ENCODE measurements around the gene UBE2I. TPM values are rescaled to one million over a fixed set of nuclear protein-coding genes. Genes with fewer than 3 reads are reported as not detected.
A peak's percentile ranks its signal among the peaks of the same experiment; 100 is the strongest.

Gene UBE2I
- total RNA-seq, 2 experiments from 2014 or later: 198 to 199 TPM

DNA sequence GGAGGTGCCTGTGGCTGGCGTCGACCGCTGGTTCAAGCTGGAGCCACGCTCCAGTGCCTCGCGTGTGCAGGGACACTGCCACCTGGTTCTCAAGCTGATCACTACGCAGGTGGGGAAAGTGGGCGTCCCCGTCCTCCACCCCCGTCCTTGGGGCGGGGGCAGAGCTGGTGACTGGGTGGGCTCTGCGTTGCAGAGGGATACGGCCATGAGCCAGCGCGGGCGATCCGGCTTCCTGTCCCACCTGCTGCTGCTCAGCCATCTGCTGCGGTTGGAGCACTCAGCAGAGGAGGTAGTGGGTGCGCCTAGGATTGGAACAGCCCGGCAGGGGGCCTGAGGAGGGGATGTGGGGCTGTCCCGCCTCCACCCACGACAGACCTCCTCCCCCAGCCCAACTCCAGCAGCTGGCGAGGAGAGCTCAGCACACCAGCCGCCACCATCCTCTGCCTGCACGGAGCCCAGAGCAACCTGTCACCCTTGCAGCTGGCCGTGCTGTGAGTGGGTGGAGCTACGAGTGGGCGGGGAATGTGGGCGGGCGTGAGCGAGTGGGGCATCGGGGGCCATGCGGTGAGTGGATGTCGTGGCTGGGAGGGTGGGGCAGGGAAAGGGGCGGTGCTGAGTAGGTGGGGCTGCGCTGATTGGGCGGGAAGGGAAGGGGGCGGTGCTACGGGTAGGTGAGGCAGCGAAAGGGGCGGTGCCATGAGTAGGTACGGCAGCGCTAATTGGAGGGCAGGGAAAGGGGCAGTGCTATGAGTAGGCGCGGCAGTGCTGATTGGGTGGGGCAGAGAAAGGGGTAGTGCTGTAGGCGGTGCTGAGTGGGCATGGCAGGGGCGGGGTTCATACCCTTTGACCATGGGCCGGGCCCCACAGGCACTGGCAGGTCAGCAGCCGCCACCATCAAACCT is 33.3 kb downstream of the UBE2I start:
- Mint-ChIP-seq H3K27me3 (no peaks in the 10 kb centered on the region), H3K36me3 (ENCODE audit: low read depth) (no peaks in the 10 kb centered on the region), H3K9me3 (no peaks in the 10 kb centered on the region), H3K4me1 (peaks cover 13% of the 10 kb centered on the region), H3K27ac (no peak overlapping the region), H3K4me3 (peak overlapping the region; percentile 56)
- ChIA-PET POLR2A (interaction anchor here (0.6 to 2.5 kb wide), 7 partner anchors 11 to 813 kb away, joined by 3 to 12 read pairs (median 3); partner anchors contain the start of genes JPT2, TRAF7, UBE2I and UQCC4), CTCF (interaction anchor here (1.0 to 1.9 kb wide), 4 partner anchors 11 to 269 kb away, joined by 3 to 6 read pairs (median 5); partner anchors contain the start of genes CRAMP1, IFT140 and UQCC4)
- DNase-seq: peak; percentile 96

DNA sequence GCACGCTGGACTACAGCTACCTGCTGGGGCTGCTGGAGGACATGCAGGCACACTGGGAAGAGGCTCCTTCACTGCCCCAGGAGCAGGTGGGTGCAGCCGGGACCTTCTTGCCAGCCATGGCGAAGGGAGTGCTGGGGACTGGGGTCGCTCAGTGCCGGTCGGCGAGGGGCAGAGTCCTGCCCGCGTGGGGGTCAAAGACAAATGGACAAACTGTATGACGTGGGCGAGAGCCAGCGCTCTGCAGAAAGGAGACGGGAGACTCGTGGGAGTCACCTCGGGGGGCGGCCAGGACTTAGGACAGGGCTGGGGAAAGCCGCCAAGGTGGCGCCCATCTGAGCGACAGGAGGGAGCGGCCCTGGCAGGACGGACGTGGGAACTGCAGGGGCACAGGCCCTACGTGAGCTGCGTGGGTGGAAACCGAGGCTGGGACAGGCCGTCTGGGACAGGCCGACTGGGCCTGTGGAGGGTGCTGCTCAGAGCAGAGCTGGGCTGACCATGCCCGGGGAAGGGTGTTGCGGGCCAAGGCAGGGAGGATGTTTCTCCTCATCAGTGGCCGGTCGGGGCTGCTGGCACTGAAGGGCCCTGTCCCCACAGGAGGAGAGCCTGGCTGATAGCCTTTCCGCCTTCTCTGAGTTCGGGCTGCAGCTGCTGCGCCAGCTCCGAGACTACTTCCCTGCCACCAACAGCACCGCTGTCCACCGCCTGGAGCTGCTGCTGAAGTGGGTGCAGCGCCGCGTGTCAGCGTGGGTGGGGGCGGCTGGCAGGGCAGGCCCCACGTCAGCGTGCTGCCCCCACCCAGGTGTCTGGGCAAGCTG is 34.2 kb downstream of the UBE2I start:
- Mint-ChIP-seq H3K27me3 (no peaks in the 10 kb centered on the region), H3K4me3 (no peak overlapping the region), H3K9me3 (no peaks in the 10 kb centered on the region), H3K36me3 (ENCODE audit: low read depth) (no peaks in the 10 kb centered on the region), H3K4me1 (peaks cover 13% of the 10 kb centered on the region), H3K27ac (no peak overlapping the region)
- ChIA-PET POLR2A (interaction anchor here (1.0 to 2.5 kb wide), 5 partner anchors 12 to 812 kb away, joined by 3 to 12 read pairs (median 3); partner anchors contain the start of genes JPT2, TRAF7 and UBE2I), CTCF (interaction anchor here (1.0 to 1.9 kb wide), 4 partner anchors 11 to 268 kb away, joined by 3 to 6 read pairs (median 5); partner anchors contain the start of genes CRAMP1, IFT140 and UQCC4)
- DNase-seq: no peak

DNA sequence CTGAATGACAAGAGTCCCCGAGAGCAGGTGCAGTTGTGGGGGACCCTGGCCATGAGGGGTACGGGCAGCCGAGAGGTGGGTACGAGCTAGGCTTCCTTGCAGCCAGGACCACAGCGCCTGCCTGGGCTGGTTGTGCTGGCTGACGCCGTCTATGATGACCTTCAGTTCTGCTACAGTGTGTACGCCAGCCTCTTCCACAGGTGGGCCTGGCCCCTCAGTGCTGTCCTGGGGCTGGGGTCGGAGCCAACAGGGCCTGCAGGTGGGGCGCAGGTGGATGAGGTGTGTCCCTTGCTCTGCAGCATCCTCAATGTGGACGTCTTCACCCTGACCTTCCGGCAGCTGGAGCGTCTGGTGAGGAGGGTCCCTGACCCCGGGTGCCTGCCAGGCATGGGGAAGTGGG is 35.1 kb downstream of the UBE2I start:
- CTCF ChIA-PET: no interaction called here

DNA sequence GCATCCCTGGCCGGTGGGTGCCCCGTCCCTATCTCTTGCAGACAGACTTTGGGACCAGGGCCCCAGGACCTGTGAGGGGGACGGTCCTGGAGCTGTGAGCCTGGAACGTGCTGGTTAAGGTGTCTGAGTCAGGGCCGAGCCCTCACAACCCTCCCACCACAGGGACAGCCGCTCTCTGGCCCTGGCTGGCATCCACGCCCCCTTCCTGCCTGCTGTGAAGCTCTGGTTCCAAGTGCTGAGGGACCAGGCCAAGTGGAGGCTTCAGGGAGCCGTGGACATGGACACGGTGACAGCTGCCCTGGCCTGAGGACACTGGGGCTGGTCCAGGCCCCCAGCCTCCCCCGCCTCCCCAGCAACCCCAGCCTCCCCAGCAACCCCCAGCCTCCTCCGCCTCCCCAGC is 35.7 kb downstream of the UBE2I start:
- Mint-ChIP-seq H3K9me3 (no peaks in the 10 kb centered on the region), H3K27ac (no peak overlapping the region), H3K36me3 (ENCODE audit: low read depth) (no peaks in the 10 kb centered on the region), H3K4me3 (no peak overlapping the region), H3K4me1 (peaks cover 15% of the 10 kb centered on the region), H3K27me3 (no peaks in the 10 kb centered on the region)
- CTCF ChIA-PET: no interaction called here
- DNase-seq: no peak
- POLR2A ChIA-PET: interaction anchor here (0.9 kb wide), 1 partner anchor 427 kb away, joined by 3 read pairs; the partner anchor contains the start of genes EME2 and MRPS34

More for the DNA sequence above, 35.1 kb downstream of the UBE2I start:
- POLR2A ChIA-PET: interaction anchor here (0.7 to 1.1 kb wide), 3 partner anchors 35 to 906 kb away, joined by 3 read pairs; partner anchors contain the start of genes EME2 and MRPS34
- H3K4me3 Mint-ChIP-seq: no peak overlapping the region
- H3K4me1 Mint-ChIP-seq: peaks cover 13% of the 10 kb centered on the region
- H3K9me3 Mint-ChIP-seq: no peaks in the 10 kb centered on the region
- H3K36me3 Mint-ChIP-seq (ENCODE audit: low read depth): no peaks in the 10 kb centered on the region
- no peak overlapping the region for H3K27ac Mint-ChIP-seq
- DNase-seq: no peak
- no peaks in the 10 kb centered on the region for H3K27me3 Mint-ChIP-seq

DNA sequence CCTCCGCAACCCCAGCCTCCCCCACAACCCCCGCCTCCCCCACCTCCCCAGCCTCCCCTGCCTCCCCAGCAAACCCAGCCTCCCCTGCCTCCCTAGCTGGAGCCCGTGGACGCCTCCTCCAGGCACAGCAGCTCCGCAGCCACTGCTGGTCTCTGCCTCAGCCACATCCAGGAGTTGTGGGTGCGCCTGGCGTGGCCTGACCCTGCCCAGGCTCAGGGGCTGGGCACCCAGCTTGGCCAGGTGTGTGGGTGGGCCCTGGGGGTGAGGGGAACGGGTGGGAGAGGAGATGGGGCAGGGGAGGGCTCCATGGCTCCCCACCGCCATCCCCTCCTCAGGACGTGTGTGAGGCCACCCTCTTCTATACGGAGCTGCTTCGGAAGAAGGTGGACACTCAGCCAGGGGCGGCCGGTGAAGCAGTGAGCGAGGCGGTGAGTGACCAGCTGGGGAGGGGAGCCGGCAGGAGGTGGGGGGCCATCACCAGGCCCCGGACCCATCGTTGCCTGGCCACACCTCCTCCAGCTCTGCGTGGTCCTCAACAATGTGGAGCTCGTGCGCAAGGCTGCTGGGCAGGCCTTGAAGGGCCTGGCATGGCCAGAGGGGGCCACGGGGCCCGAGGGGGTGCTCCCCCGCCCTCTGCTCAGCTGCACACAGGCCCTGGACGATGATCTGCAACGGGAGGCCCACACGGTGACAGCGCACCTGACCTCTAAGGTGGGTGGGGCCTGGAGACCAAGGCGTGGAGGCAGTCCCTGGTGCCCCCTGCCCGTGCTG is 36.4 kb downstream of the UBE2I start:
- no peaks in the 10 kb centered on the region for H3K27me3 Mint-ChIP-seq
- POLR2A ChIA-PET: interaction anchor here (0.9 to 1.6 kb wide), 2 partner anchors 11 to 427 kb away, joined by 3 to 5 read pairs; partner anchors contain the start of genes EME2 and MRPS34
- DNase-seq: no peak
- no peaks in the 10 kb centered on the region for H3K9me3 Mint-ChIP-seq
- no peak overlapping the region for H3K27ac Mint-ChIP-seq
- CTCF ChIA-PET: no interaction called here
- H3K4me1 Mint-ChIP-seq: peaks cover 23% of the 10 kb centered on the region
- H3K36me3 Mint-ChIP-seq (ENCODE audit: low read depth): no peaks in the 10 kb centered on the region
- no peak overlapping the region for H3K4me3 Mint-ChIP-seq

DNA sequence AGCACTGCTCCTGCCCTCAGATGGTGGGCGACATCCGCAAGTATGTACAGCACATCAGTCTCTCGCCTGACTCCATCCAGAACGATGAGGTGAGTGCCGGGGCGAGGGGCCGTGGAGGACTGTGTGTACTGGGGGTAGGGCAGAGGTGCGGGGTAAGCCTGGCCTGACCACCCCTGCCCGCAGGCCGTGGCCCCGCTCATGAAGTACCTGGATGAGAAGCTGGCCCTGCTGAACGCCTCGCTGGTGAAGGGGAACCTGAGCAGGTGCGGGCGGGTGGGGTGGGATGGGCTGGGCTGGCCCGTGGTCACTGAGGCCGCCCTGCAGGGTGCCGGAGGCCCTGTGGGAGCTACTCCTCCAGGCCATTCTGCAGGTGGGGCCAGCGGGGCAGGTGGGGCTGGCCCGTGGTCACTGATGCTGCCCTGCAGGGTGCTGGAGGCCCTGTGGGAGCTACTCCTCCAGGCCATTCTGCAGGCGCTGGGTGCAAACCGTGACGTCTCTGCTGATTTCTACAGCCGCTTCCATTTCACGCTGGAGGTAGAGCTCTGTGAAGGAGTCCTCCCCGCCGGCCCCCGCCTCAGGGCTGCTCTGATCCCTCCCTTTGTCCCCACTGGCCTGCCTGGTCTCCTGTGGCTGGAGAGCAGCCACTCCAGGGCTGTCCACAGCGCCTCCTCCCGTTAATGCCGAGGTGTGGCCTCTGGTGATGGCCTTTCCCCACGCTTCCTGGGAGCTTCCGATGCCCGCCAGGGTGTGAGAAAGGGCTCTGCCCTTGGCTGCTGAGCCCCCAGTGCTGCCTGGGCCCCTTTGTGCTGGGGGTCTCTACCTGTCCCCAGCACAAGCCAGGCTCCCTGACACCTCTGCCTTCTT is 37.2 kb downstream of the UBE2I start:
- no peak for DNase-seq
- H3K9me3 Mint-ChIP-seq: no peaks in the 10 kb centered on the region
- H3K27me3 Mint-ChIP-seq: no peaks in the 10 kb centered on the region
- no peak overlapping the region for H3K27ac Mint-ChIP-seq
- ChIA-PET CTCF (no interaction called here), POLR2A (interaction anchor here (0.7 to 1.6 kb wide), 3 partner anchors 12 to 74 kb away, joined by 3 to 5 read pairs (median 3); partner anchors contain the start of gene UQCC4)
- peaks cover 26% of the 10 kb centered on the region for H3K4me1 Mint-ChIP-seq
- no peaks in the 10 kb centered on the region for H3K36me3 Mint-ChIP-seq (ENCODE audit: low read depth)
- no peak overlapping the region for H3K4me3 Mint-ChIP-seq

DNA sequence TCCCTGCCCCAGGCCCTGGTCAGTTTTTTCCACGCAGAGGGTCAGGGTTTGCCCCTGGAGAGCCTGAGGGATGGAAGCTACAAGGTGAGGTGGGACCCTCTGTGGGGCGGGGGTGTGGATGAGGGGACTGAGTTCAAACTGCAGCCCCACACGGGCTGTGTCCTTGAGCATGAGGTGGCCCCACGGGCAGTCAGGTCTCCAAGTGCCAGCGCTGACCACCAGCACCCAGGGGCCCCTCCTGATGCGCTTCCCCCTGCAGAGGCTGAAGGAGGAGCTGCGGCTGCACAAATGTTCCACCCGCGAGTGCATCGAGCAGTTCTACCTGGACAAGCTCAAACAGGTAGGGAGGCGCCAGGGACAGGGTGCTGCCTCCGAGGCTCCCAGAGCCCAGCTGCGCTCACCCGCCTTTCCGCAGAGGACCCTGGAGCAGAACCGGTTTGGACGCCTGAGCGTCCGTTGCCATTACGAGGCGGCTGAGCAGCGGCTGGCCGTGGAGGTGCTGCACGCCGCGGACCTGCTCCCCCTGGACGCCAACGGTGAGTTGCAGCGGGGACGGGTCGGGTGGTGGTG is 37.9 kb downstream of the UBE2I start:
- no peaks in the 10 kb centered on the region for H3K36me3 Mint-ChIP-seq (ENCODE audit: low read depth)
- H3K4me3 Mint-ChIP-seq: no peak overlapping the region
- H3K27ac Mint-ChIP-seq: no peak overlapping the region
- no peaks in the 10 kb centered on the region for H3K9me3 Mint-ChIP-seq
- no peak for DNase-seq
- H3K27me3 Mint-ChIP-seq: no peaks in the 10 kb centered on the region
- peaks cover 29% of the 10 kb centered on the region for H3K4me1 Mint-ChIP-seq
- CTCF ChIA-PET: no interaction called here
- POLR2A ChIA-PET: interaction anchor here (0.7 to 1.6 kb wide), 3 partner anchors 12 to 38 kb away, joined by 3 to 5 read pairs (median 3); partner anchors contain the start of gene UBE2I

DNA sequence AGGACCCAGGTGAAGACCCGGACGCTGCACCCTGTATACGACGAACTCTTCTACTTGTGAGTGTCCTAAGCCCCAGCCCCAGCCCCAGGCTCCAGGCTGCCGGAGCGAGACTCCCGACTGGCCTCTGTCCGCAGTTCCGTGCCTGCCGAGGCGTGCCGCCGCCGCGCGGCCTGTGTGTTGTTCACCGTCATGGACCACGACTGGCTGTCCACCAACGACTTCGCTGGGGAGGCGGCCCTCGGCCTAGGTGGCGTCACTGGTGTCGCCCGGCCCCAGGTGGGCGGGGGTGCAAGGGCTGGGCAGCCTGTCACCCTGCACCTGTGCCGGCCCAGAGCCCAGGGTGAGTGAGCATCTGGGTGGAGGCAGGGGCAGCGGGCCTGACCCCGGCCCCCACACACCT is 38.5 kb downstream of the UBE2I start:
- ChIA-PET POLR2A (interaction anchor here (0.9 kb wide), 1 partner anchor 39 kb away, joined by 3 read pairs; the partner anchor contains the start of gene UBE2I), CTCF (no interaction called here)
- Mint-ChIP-seq H3K9me3 (no peaks in the 10 kb centered on the region), H3K36me3 (ENCODE audit: low read depth) (no peaks in the 10 kb centered on the region), H3K4me3 (no peak overlapping the region), H3K27ac (no peak overlapping the region), H3K4me1 (peaks cover 27% of the 10 kb centered on the region), H3K27me3 (no peaks in the 10 kb centered on the region)
- no peak for DNase-seq

DNA sequence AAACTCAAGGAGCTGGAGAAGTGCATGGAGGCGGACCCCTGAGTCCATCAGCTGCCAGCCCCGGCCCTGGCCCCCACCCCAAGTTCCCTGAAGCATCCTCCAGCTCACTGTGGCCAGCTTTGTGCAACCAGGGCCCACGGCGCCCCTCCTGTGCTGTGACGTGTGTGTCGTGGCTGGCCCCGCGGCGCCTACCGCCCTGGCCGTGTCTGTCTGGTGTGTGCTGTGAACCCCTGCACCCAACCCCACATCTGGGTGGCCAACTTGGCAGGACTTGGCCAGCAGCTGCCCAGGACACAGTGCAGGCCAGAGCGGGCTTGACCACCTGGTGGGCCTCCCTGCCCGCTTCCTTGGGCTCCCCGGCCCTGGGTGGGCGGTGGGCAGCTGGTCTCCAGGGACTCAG is 39.0 kb downstream of the UBE2I start:
- no peaks in the 10 kb centered on the region for H3K27me3 Mint-ChIP-seq
- ChIA-PET POLR2A (no interaction called here), CTCF (no interaction called here)
- no peaks in the 10 kb centered on the region for H3K9me3 Mint-ChIP-seq
- no peak overlapping the region for H3K27ac Mint-ChIP-seq
- H3K4me3 Mint-ChIP-seq: no peak overlapping the region
- peaks cover 26% of the 10 kb centered on the region for H3K4me1 Mint-ChIP-seq
- H3K36me3 Mint-ChIP-seq (ENCODE audit: low read depth): no peaks in the 10 kb centered on the region
- no peak for DNase-seq

DNA sequence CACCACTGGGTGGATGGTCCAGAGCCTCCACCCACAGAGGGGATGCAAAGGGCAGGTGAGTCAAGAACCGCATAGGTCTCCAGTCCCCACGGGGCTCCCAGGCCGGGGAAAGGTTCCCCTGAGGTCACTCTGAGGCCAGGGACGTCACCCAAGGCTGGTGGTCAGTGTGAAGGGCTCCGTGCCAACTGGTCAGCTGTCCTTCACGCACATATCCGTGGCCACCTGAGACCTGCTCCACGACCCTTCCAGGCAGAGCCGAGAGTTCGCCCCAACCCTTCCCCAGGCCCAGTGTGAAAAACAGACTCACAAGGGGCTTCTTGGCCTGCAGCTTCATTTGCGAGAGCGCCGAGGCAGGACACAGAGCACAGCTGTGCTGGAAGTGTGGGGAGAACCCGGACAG is 39.5 kb downstream of the UBE2I start:
- no peak overlapping the region for H3K4me3 Mint-ChIP-seq
- no peaks in the 10 kb centered on the region for H3K27me3 Mint-ChIP-seq
- no peak for DNase-seq
- H3K36me3 Mint-ChIP-seq (ENCODE audit: low read depth): no peaks in the 10 kb centered on the region
- peaks cover 31% of the 10 kb centered on the region for H3K4me1 Mint-ChIP-seq
- CTCF ChIA-PET: no interaction called here
- H3K27ac Mint-ChIP-seq: no peak overlapping the region
- no peaks in the 10 kb centered on the region for H3K9me3 Mint-ChIP-seq
- POLR2A ChIA-PET: no interaction called here

DNA sequence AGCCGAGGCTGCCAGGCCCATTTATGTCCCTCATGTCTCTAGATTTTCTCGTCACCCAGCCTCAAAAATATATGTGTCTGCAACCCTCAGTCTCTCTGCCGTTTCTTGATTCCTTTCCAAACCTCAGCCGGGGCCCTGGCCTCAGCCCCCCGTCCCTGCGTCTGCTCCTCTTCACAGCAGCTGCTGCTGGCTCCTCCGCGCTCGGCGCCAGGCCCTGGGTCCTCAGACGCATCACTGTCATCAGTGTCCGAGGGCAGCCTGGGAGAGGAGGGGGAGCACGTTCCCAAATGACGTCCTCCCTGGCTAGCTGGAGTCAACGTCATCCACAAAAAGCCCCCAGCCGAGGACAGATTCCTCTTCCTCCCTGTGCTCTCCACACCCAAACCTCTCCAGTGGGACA is 39.9 kb downstream of the UBE2I start:
- H3K27ac Mint-ChIP-seq: no peak overlapping the region
- H3K9me3 Mint-ChIP-seq: no peaks in the 10 kb centered on the region
- no peaks in the 10 kb centered on the region for H3K36me3 Mint-ChIP-seq (ENCODE audit: low read depth)
- H3K4me1 Mint-ChIP-seq: peaks cover 34% of the 10 kb centered on the region
- DNase-seq: no peak
- H3K4me3 Mint-ChIP-seq: no peak overlapping the region
- CTCF ChIA-PET: no interaction called here
- no peaks in the 10 kb centered on the region for H3K27me3 Mint-ChIP-seq
- POLR2A ChIA-PET: no interaction called here

All from activated CD4-positive, alpha-beta memory T cell treated with anti-CD3 and anti-CD28 coated beads, Interleukin-2, amount 10 ng/mL, durations not matched to agents 7 days and 5 days (primary cell).